Right cardiac atrium (tissue), 5 donors: ENCODE measurements around the gene BRME1. TPM values are rescaled to one million over a fixed set of nuclear protein-coding genes. Genes with fewer than 3 reads are reported as not detected.
"Not testable (repeated sequence)": the region's sequence is repeated elsewhere in the genome, so short reads cannot be mapped to it uniquely, and the experiment has no call there.

ENCODE experiments used
- ATAC-seq, 2 donors: fragments of 200-7000 bp; cut with Tn5 transposase; one replicate each; pipeline versions ENCODE4 v1.8.0 to v1.9.1; 2020; ENCODE audit warnings: moderate library complexity in 2 of 2, mild to moderate bottlenecking in 1 of 2
- DNase-seq, 3 donors: peaks; one replicate each; pipeline ENCODE4 v3.0.0-alpha.2; 2020
- H3K27ac ChIP-seq: one replicate; pipeline ENCODE4 v1.5.1; 2013; ENCODE audit warnings: mild to moderate bottlenecking, low read length, control low read depth, moderate library complexity
- H3K27me3 ChIP-seq: one replicate; pipeline ENCODE4 v1.6.1; 2013; ENCODE audit not compliant: control insufficient read depth, insufficient read depth
- H3K4me1 ChIP-seq: one replicate; pipeline ENCODE4 v1.6.1; 2013; ENCODE audit warnings: low read length; ENCODE audit not compliant: control insufficient read depth, insufficient read depth
- H3K4me3 ChIP-seq: one replicate; pipeline ENCODE4 v1.5.1; 2013; ENCODE audit warnings: low read length, control low read depth
- H3K9me3 ChIP-seq: one replicate; pipeline ENCODE4 v1.6.1; 2013; ENCODE audit warnings: low read length; ENCODE audit not compliant: control insufficient read depth
- WGBS: extraction: QIAGEN DNeasy Blood & Tissue Kit; methylation state at CpG from one replicate; pipeline ENCODE4 v1.1.7; 2013; 5-methylcytosine and 5-hydroxymethylcytosine counted together
- intact Hi-C, 4 donors: fragments of 100-400 bp; cut with DNase I; formaldehyde crosslinking; loops; one replicate each; pipeline versions ENCODE4 v1.11.0 to v1.14.0; 2022 to 2023
- polyA plus RNA-seq: library from polyadenylated mRNA; stranded (reverse); fragments of 200-250 nt; gene quantifications from one replicate; pipeline ENCODE4 v1.2.3, GENCODE V29; 2013
- total RNA-seq, 4 donors: library from RNA; stranded (reverse); fragmentation: NEBNext Ultra II Directional; extraction: Animal tissue kit (Norgen Biotek cat#: 25700); gene quantifications; one replicate each; pipeline ENCODE4 v1.2.1, GENCODE V29; 2021
- donor health status: healthy with polysubstance abuse.
- donor health status: DM: no; HTN: yes; CAD: no.
- donor health status: DM: no; HTN: no; CAD: no.
- donor health status: DM: no; HTN: yes; CAD: no; lungs with severe emphysema.
- donor health status: DM: yes; HTN: yes; CAD: no.

BRME1 gene
- total and polyA plus RNA-seq, 5 donors = 0.40 to 1.2 (median 0.79) TPM

DNA sequence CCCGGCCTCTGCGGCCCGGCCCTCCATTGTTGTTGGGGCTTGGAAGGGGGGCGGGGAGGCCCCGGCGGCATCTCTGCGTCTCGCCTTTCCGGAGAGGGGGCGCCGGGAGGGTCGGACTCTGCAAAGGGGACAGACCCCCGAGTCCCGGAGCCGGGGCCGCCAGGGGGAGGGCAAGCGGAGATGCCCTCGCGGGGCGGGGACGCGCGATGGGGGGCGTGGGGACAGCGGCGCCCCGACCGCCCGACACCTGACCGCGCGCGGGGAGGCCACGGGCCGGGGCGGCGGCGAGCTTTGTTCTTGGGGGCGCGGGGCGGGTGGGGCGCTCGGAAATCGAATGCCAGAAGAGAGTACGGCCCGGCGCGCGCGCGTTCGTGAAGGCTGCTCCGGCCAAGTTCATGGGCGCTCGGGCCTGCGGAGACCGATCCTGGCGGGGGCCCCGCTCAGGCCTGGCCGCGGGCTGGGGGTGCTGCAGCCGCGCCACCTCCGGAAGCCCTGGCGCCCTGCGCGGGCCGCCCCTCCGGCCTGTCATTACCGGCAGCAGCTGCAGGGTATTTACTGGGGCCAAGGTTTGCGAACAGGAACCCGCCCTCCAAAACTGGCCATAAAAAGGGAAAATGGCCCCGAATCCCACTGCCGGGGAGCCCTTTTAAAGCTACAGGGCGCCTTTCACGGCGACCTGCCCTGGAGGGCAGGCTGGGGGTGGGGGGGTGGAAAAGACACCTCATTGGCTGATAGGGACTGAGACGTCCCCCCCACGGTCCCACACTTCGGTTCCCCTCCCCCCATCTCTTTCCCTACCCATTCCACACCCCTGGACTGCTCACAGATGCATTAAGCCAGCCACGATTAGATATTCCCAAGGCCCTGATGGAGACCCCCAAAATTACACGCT, 40.1 kb downstream of the BRME1 start:
- ATAC-seq (no peak), DNase-seq (peak in 2 of 3 donors; percentile 76 to 77)
- Histone ChIP-seq H3K4me1 (no peaks in the 10 kb centered on the region), H3K9me3 (no peaks in the 10 kb centered on the region), H3K27me3 (no peaks in the 10 kb centered on the region), H3K27ac (no peak overlapping the region), H3K4me3 (peak overlapping the region; percentile 88)
- intact Hi-C loops = loop anchor here in 3 of 4 donors (10.0 kb wide), 2 partner anchors 261 to 271 kb away; no protein-coding TSS in a partner anchor
- WGBS = 2% methylated on average over 82 of the region's 82 CpGs

DNA sequence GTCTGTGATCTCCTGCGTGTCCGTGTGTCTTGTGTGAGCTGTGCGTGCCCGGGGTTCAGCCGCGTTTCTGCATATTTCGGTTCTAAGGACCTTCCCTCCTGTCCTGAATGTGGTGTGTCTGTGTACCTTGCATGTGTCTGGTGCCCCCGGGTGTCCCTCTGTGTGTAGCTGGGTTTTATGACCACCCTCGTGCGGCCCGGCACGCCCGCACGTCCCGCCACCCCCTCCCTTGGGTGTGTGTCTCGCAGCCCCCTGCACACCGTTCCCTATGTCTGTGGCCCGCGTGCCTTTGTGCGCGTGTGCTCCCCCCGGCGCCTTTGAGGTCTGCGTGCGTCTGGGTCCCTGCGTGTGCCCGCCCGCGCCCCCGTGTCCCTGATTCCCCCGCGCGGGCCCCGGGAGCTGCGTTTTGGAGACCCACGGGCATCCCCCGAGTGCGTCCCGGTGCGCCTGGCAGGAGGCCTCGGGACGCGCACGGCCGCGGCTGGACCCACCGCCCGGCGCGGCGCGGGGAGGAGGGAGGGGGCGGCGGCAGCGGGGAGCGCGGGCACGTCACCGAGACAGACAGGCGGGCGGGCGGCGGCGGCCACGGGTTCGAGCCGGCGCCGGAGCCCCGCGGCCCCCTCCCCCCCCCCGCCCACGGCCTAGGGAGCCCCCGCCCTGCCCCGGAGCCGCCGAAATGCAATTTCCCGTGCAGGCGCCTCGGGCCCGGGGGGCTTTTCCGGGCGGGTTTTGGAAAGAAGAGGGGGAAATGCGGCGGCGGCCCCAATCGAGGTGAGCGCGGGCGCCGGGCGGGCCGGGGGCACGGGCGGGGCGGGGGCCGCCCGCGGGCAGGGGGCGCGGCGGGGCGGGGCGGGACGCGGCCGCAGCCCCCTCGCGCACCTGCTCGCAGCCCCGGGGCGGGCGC, 41.0 kb downstream of the BRME1 start:
- intact Hi-C loops = loop anchor here (5.0 to 10.0 kb wide), 5 partner anchors 68 to 270 kb away; partner anchors contain the start of gene ZSWIM4 (in 2 of the 4)
- ATAC-seq (no peak), DNase-seq (no peak)
- Histone ChIP-seq H3K4me1 (no peaks in the 10 kb centered on the region), H3K4me3 (peak overlapping the region; percentile 88), H3K27ac (no peak overlapping the region), H3K27me3 (no peaks in the 10 kb centered on the region), H3K9me3 (no peaks in the 10 kb centered on the region)
- 3% methylated on average over 110 of the region's 113 CpGs for WGBS

DNA sequence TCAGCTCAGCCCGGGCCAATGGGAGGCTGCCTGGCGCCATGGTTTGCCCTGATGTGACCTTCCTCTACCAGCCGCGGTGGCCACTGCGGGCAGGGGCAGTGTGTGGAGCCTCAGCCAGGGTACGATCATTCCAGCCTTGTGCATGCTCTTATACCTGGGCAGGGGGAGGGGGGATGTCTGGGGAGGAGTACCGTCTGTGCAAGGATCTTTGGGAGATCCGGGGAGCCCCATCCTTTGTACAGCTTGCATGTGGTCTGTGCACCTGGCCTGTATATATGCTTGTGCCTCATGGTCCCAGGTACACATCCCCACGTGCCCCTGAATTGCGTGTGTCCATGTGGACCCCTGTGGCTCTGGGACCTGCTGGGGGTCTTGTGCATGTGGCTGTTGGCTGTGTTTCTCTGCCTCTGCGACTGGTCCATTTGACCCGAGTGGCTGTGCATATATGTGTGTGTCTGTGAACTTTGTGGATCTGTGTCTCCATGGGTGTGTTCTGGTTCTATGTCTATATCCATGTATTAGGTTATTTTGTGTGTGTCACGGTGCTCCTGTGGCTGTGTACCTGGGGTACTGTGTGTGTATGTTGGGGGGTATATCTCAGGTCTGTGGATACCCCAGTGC, 41.8 kb downstream of the BRME1 start:
- no peak for DNase-seq
- Histone ChIP-seq H3K9me3 (no peaks in the 10 kb centered on the region), H3K27ac (no peak overlapping the region), H3K4me3 (no peak overlapping the region), H3K4me1 (no peaks in the 10 kb centered on the region), H3K27me3 (no peaks in the 10 kb centered on the region)
- 38% methylated on average over 13 of the region's 13 CpGs for WGBS
- intact Hi-C loops = loop anchor here (5.0 to 10.0 kb wide), 5 partner anchors 67 to 269 kb away; partner anchors contain the start of gene ZSWIM4 (in 2 of the 4)
- ATAC-seq = no peak

DNA sequence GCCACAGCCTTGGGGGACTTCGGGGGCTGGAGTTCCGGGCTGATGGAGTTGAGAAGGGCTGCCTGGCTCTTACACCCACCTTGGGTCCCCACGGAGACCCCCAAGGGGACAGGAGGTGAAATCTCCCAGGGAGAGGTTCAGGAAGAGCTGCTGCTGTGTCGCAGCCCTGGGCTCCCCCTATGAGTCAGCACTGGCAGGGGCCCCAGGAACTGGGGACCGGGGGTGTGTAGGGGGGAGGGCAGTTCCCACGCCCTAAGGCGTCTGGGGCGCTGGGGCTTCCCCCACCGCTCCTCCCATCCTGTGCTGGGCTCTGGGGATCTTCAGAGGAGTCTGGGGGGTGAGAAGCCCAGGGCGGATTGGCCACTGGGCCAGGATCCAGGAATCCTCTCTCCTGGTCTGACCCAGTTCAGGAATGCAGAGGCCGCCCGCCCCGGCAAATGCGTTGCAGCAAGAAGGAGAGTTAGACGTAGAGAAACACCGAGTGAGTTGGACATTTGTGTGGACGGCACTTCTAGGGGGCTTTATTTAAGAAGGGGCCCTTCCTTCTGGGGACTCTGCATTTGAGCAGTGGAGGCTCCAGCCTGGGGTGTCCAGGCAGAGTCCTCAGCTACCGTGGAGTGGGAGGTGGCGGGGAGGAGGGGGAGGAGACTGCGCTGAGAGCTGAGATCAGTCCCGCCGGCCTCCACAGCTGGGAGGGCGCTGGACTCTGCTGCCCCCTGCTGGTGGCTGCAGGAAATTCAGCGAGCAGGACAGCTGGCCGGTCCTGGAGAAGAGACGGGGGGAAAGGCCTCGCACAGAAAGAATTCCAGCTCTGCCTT, 44.0 kb downstream of the BRME1 start:
- Histone ChIP-seq H3K4me3 (peak overlapping the region; percentile 29), H3K4me1 (no peaks in the 10 kb centered on the region), H3K9me3 (no peaks in the 10 kb centered on the region), H3K27ac (peak overlapping the region; percentile 94), H3K27me3 (no peaks in the 10 kb centered on the region)
- intact Hi-C loops = loop anchor here (2.0 to 10.0 kb wide), 6 partner anchors 65 to 267 kb away; partner anchors contain the start of gene ZSWIM4 (in 2 of the 4)
- WGBS = 1% methylated on average over 27 of the region's 27 CpGs
- peak; percentile 92 to 98 (median 97) for DNase-seq
- peak; percentile 94 to 95 for ATAC-seq

DNA sequence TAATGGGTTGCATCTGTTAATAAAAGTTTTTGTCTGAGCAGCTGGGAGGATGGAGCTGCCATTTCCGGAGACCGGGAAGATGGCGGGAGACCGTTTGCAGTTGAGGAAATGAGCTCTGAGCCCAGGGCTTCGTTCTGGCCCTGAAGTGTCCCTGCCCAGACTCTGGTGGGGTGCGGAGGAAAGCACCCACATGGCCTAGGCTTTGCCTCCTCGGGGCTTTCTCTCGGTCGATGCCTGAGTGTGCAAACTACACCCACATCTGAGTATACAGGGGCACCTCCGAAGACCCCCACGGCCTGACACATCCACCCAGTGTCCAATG, 44.6 kb downstream of the BRME1 start:
- DNase-seq (peak in 1 of 3 donors; percentile 41), ATAC-seq (peak; percentile 4 to 30)
- WGBS = 27% methylated on average over 11 of the region's 11 CpGs
- Histone ChIP-seq H3K27me3 (no peaks in the 10 kb centered on the region), H3K4me3 (peak overlapping the region; percentile 29), H3K9me3 (no peaks in the 10 kb centered on the region), H3K27ac (peak overlapping the region; percentile 94), H3K4me1 (no peaks in the 10 kb centered on the region)
- intact Hi-C loops = loop anchor here (5.0 to 10.0 kb wide), 5 partner anchors 64 to 267 kb away; partner anchors contain the start of gene ZSWIM4 (in 2 of the 4)

DNA sequence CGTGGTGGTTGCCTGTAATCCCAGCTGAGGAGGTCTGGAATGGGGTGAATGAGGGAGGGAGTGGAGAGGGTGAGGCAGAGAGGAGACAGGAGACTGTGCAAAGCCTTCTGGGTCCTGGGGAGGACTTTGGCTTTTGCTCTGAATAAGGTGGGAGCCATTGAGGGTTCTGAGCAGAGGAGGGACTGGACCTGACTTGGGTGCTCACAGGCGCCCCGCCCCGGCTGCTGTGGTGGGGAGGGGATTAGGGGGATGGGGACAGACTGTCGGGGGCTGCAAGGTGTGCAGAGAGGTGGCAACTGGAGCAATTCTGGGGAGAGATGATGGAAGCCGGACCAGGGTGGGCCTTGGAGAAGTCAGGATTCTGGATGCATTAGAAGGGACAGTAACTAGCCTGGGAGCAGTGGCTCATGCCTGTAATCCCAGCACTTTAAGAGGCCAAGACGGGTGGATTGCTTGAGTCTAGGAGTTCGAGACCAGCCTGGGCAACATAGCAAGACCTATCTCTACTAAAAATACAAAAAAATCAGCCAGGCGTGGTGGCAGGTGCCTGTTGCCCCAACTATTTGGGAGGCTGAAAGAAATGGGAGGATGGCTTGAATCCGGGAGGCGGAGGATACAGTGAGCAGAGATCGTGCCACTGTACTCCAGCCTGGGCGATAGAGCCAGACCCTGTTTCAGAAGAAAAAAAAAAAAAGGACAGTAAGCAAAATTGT, 45.1 kb downstream of the BRME1 start:
- peak in 1 of 3 donors; percentile 72 for DNase-seq
- WGBS = 72% methylated on average over 13 of the region's 13 CpGs
- Histone ChIP-seq H3K4me3 (no peak overlapping the region), H3K27me3 (no peaks in the 10 kb centered on the region), H3K4me1 (no peaks in the 10 kb centered on the region), H3K9me3 (no peaks in the 10 kb centered on the region), H3K27ac (peak overlapping the region; percentile 94)
- no peak for ATAC-seq
- intact Hi-C loops = loop anchor here (5.0 to 10.0 kb wide), 5 partner anchors 64 to 266 kb away; partner anchors contain the start of gene ZSWIM4 (in 2 of the 4)

DNA sequence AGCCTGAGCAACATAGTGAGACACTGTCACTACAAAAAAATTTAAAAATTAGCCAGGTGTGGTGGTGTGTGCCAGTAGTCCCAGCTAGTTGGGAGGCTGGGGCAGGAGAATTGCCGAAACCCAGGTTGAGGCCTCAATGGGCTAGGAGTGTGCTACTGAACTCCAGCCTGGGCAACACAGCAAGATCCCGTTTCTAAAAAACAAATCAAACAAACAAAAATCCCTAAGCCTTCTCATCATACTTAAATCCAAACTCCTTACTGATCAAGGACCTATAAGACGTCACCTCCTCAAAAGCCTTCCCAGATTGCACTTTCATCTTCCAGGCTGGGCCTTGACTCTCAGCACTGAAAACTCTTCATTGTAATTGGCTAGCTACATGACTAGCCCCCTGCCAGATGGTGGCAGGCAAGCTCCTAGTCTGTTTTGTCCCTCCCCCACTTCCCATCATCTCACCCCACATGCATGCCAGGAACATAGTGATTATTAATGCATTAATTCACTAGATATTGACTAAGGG, 46.5 kb downstream of the BRME1 start:
- intact Hi-C loops = no loop called here
- ATAC-seq (no peak), DNase-seq (no peak)
- no peak overlapping the region for H3K27ac ChIP-seq
- H3K9me3 ChIP-seq = no peaks in the 10 kb centered on the region
- H3K4me3 ChIP-seq = no peak overlapping the region
- no peaks in the 10 kb centered on the region for H3K27me3 ChIP-seq
- WGBS = 96% methylated on average over 3 of the region's 3 CpGs
- H3K4me1 ChIP-seq = no peaks in the 10 kb centered on the region

DNA sequence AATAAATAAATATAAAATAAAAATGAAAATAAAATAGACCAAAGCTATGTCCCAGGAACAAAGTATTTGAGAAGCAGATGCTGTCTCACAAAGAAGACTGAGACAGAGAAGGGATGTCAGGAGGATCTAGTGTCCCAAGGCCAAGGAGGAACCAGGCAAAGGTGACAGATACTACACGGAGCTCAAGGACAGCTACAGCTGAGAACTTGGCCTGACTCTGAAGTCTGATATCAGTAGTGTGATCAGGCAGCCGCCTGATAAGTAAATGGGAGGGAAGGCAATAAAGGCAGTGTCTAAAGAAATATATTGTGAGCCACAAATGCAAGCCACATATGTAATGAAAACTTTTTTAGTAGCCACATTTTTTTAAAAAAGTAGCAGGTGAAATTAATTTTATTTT, 49.4 kb downstream of the BRME1 start:
- Histone ChIP-seq H3K4me1 (no peaks in the 10 kb centered on the region), H3K27me3 (no peaks in the 10 kb centered on the region), H3K9me3 (no peaks in the 10 kb centered on the region), H3K4me3 (no peak overlapping the region), H3K27ac (no peak overlapping the region)
- no peak for DNase-seq
- intact Hi-C loops = no loop called here
- ATAC-seq = no peak
- 41% methylated on average over 2 of the region's 2 CpGs for WGBS

DNA sequence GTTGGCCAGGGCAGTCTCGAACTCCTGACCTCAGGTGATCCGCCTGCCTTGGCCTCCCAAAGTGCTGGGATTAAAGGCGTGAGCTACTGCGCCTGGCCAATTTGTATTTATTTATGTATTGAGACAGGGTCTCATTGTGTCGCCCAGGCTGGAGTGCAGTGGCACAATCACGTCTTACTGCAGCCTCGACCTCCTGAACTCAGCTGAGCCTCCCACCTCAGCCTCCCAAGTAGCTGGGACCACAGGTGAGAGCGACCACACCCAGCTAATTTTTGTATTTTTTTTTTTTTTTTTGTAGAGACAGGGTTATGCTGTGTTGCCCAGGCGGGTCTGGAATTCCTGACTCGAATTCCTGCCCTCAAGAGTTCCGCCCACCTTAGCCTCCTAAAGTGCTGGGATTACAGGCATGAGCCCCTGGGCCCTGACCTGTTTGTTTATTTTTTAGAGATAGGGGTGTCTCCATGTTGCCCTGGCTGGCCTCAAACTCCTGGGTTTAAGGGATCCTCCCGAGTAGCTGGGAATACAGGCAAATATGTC, 53.7 kb downstream of the BRME1 start:
- H3K27ac ChIP-seq, H3K9me3 ChIP-seq, ATAC-seq, H3K27me3 ChIP-seq, intact Hi-C loops, H3K4me3 ChIP-seq, DNase-seq: not testable (repeated sequence)
- WGBS = 87% methylated on average over 12 of the region's 12 CpGs
- peaks cover 10% of the 10 kb centered on the region for H3K4me1 ChIP-seq
